ENCODE data around the gene ANKRD36B.
"Not testable (repeated sequence)": the region's sequence is repeated elsewhere in the genome, so short reads cannot be mapped to it uniquely, and the experiment has no call there.

GRCh38 chr2:97615746-97616145 is 26.1 kb upstream of the ANKRD36B start:
- TF ChIP-seq CTCF, POLR2A (IDR thresholded peaks at IDR 0.05): not testable (repeated sequence)

Data from right lobe of liver (tissue), 4 donors.